GM18505 (cell line): ENCODE data around the gene PIAS1.
"Not testable (repeated sequence)": the region's sequence is repeated elsewhere in the genome, so short reads cannot be mapped to it uniquely, and the experiment has no call there.

ENCODE experiments used
- ATAC-seq: cut with Tn5 transposase; IDR thresholded peaks from one replicate; pipeline ENCODE4 v1.9.1; 2021; ENCODE audit not compliant: unreplicated experiment
- POLR2A ChIP-seq: IDR thresholded peaks from 4 replicates; pipeline ENCODE4 v1.6.1; 2011; ENCODE audit warnings: borderline replicate concordance; ENCODE audit not compliant: insufficient read depth, insufficient read length; ENCODE audit errors: extremely low read depth

The PIAS1 gene

DNA sequence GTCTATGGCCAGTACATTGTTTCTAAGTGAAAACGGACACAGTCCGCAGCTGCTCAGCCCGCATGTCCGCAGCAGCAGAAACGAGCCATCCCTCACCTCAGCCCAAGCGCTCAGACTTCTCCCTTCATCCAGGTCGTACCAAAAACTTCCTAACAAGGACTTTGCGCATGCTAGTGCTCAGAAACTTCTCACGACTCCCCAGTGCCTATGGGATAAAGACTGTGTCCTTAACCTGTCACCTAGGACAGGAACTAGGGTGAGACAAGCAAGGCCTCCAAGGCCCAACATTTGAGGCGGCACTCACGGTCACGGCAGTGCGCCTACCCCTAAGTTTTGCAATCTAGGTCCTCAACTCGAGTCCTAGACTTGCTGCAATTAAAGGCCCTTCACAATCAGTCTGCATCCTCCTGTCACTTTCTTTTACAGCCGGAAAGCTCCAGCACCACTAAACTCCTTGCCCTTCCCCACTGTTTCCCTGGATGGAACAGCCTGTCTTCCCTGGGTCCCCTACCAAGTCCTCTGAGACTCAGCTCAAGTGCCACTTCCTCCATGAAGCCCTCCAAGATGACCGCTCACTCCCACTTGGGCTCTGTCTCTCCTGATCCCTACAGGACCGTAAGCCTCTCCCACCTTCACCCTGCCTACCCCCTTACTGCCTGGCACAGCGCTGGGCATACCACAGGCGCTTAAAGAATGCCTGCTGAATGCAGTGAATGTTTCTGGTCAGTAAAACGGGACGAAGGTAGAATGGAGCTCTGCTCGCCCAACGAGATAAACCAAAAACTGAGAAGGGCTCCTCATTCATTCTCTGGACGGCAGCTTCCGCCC is 174.2 kb downstream of the PIAS1 start:
- no peak for TF ChIP-seq POLR2A
- ATAC-seq, result no peak

DNA sequence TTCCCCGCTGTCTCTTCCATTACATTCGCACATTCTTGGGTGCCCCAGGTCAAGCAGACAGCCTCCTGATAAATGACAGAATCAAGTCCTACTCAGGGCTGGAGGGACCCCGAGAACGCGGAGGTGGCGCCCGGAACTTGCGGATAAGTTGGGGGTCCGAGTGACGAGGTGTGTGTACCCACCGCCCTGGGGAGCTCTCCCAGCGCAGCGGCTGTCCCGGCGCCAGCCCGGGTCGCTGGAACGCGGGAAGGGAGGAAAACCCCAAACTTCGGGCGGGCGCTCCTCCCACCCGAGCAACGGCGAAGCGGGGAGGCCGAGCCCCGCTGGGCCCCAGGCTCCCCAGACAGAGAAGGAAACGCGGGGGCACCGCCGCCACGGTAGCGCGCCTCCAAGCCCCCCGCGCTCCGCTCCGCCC is 174.9 kb downstream of the PIAS1 start:
- no peak for TF ChIP-seq POLR2A
- peak; percentile 0 for ATAC-seq

- ATAC-seq, result peak; percentile 73
- TF ChIP-seq POLR2A, result peak; percentile 76
Observed at GRCh38 chr15:68229386-68230156, 175.5 kb downstream of the PIAS1 start, which contains the start of gene CLN6. TSS of gene CLN6 (minus strand) at chr15:68229728. CDS start at chr15:68229584, 144 bp downstream.

DNA sequence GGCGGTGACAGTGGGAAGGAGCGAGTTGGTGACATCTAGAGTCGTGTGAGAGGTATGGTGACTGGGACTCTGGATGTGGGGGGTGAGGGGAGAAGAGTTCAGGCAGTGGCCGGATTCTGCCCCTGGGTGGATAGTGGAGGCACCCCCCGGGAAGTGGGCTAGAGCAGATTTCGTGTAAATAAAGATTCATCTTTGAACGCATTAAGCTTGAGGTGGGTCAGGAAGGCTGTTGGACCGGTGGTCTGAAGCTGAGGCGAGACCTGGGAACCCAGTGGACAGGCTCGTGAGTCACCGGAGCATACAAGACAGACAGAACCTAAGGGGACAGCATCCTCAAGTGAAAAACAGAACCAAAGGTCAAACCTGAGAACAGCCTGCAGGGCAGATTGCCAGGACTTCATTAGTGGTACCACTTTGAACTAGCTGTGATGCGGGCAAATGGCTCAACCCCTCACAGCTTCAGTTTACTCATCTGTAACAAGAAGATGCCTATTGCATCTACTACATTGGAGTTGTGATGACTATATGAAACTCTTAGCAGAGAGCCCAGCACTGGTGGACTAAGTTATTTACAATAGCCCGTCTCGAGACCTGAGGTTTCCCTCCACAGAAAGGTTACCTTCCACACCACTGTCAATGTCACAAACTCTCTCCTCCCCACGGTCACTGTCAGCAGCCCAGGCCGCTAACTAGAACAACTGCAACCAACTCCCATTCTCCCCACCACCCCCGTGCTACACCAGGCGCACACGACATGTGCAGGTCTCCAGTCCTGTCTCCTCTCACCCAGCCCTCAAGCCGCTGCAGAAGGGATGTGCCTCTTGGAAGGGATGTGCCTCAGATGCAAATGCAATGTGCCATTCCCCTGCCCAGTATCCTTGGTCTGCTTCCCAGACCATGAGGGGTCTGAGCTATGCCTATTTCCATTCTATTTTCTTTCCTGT is 176.3 kb downstream of the PIAS1 start:
- ATAC-seq, result no peak
- no peak for TF ChIP-seq POLR2A

GRCh38 chr15:68231102-68231818 is 177.1 kb downstream of the PIAS1 start:
- TF ChIP-seq POLR2A, result no peak
- ATAC-seq, result no peak

DNA sequence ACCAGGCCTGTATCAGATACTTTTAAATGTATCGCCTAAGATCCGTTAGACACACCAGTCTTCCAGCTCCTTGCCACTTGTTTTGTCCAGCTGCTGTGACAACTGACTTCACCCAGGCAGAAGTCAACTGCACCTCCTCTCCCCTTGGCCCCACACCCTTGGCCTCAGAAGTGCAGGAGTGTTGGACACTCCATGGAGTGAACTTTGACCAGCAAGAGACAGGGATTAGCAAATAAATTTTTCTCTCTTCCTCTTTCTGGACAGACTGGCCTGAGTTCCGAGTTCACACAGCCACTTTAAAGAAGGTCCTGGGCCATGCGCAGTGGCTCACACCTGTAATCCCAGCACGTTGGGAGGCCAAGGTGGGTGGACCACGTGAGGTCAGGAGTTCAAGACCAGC is 178.3 kb downstream of the PIAS1 start:
- no peak for TF ChIP-seq POLR2A
- ATAC-seq, result no peak

DNA sequence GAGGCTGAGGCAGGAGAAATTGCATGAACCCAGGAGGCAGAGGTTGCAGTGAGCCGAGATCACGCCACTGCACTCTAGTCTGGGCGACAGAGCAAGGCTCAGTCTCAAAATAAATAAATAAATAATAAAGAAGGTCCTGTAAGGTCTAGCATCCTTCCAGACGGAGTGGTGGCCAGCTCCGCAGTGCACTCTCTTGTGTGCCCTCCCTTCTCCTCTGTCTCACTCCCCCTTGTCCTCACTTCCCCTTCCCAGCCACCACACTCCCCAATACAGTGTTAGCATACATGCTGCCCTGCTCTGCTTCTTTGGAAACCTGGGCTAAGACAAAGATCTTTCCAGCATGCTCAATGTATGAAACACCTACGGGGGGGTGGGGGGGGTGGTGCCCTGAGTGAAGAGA is 178.8 kb downstream of the PIAS1 start:
- ATAC-seq, result no peak

DNA sequence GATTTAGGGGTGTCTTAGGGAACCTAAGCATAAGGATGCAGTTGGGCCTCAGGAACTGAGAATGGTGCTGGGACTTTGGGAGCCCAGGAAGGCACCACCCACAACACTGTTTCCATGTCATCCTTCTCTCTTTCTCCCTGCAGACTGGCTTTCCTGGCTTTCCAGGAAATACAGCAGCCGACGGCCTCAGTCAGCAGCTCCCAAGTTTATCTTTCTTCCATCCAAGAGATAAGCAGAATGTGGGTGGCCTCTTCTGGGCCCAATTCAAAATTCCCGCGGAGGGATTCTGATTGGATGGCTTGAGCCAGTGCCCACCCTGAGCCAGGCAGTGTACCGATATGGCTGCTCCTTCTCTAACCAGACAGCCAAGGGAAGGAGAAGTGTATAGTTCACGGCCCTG is 179.9 kb downstream of the PIAS1 start:
- no peak for ATAC-seq
- TF ChIP-seq POLR2A, result no peak

More for the DNA sequence above, 178.8 kb downstream of the PIAS1 start:
- TF ChIP-seq POLR2A, result no peak

DNA sequence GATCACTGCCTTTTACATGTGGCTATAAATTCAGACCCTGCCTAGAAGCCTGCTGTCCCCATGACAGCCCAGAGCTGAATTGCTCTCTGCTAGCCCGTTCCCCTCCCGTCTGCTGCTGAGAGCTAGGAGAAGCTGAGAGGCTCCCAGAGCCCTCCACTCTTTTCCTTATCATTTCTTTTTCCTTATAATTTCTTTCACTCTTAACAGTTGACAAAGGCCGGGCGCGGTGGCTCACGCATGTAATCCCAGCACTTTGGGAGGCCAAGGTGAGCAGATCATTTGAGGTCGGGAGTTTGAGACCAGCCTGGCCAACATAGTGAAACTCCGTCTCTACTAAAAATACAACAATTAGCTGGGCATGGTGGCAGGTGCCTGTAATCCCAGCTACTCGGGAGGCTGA is 180.4 kb downstream of the PIAS1 start:
- ATAC-seq, result not testable (repeated sequence)

GRCh38 chr15:68235022-68235421 is 180.9 kb downstream of the PIAS1 start:
- no peak for TF ChIP-seq POLR2A
- ATAC-seq, result no peak

GRCh38 chr15:68239025-68239424 is 184.9 kb downstream of the PIAS1 start:
- no peak for ATAC-seq
- TF ChIP-seq POLR2A, result no peak

GRCh38 chr15:68241088-68241935 is 187.2 kb downstream of the PIAS1 start:
- TF ChIP-seq POLR2A, result no peak
- no peak for ATAC-seq
